Duodenal mucosa (tissue), 2 donors: ENCODE measurements around the gene IRF1.

Experiments
- H3K27ac ChIP-seq: one replicate; pipeline ENCODE4 v1.7.0; 2013; ENCODE audit warnings: low read depth, low read length
- H3K27me3 ChIP-seq, 2 donors: one replicate each; pipeline ENCODE4 v1.7.0; 2013; ENCODE audit warnings: low read length in 2 of 2, control low read depth in 1 of 2; ENCODE audit not compliant: insufficient read depth in 2 of 2, control insufficient read depth in 1 of 2
- H3K36me3 ChIP-seq, 2 donors: one replicate each; pipeline ENCODE4 v1.7.0; 2013; ENCODE audit warnings: low read length in 2 of 2, control low read depth in 1 of 2; ENCODE audit not compliant: insufficient read depth in 2 of 2, control insufficient read depth in 1 of 2
- H3K4me1 ChIP-seq, 2 donors: one replicate each; pipeline ENCODE4 v1.7.0; 2013; ENCODE audit warnings: low read length in 2 of 2, control low read depth in 1 of 2; ENCODE audit not compliant: insufficient read depth in 2 of 2, control insufficient read depth in 1 of 2
- H3K4me3 ChIP-seq, 2 donors: one replicate each; pipeline ENCODE4 v1.7.0; 2013; ENCODE audit warnings: low read length in 2 of 2, low read depth in 1 of 2
- H3K9ac ChIP-seq, 2 donors: one replicate each; pipeline ENCODE4 v1.7.0; 2013; ENCODE audit warnings: low read length in 2 of 2, low read depth in 1 of 2
- H3K9me3 ChIP-seq, 2 donors: one replicate each; pipeline ENCODE4 v1.7.0; 2013; ENCODE audit warnings: low read length in 2 of 2, control low read depth in 1 of 2; ENCODE audit not compliant: control insufficient read depth in 1 of 2

The IRF1 gene

DNA sequence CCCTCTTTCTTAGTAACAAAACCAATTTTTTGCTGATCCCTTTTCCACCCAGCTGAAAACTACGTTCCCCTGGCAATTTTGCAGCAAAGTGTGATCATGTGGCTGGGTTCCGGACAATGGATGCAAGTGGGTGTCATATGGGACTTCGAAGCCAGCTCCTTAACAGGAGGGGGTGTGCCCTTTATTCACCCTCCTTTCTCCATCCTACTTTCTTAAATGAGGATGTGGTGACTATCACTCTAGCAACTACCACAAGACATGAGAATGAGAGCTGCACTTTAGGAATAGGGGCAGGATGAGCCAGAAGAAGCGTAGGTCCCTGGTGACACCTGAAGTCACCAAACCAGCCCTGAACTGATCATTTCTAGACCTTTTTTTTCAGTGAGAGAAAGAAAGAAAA lies 58.9 kb downstream of the IRF1 start:
- Histone ChIP-seq H3K27me3 (no peaks in the 10 kb centered on the region), H3K4me3 (peak overlapping the region in 1 of 2 donors; percentile 4), H3K9ac (no peak overlapping the region), H3K9me3 (no peaks in the 10 kb centered on the region), H3K4me1 (peaks cover 84 to 90% of the 10 kb centered on the region in 2 donors), H3K36me3 (peaks cover 4 to 5% of the 10 kb centered on the region in 2 donors), H3K27ac (no peak overlapping the region)
